Smooth muscle cell (in vitro differentiated cells): ENCODE results near the gene COA8. TPM values are rescaled to one million over a fixed set of nuclear protein-coding genes. Genes with fewer than 3 reads are reported as not detected.
A peak's percentile ranks its signal among the peaks of the same experiment; 100 is the strongest.

ENCODE experiments used
- DNase-seq: peaks from one replicate; lab custom pipeline; 2025; ENCODE audit not compliant: unreplicated experiment; lab: John Stamatoyannopoulos, UW
- H2AFZ ChIP-seq: fragments of 200-600 bp; sonication (generic); 2 replicates; pipeline ENCODE4 v1.6.0; 2016; ENCODE audit warnings: antibody characterized with exemption, low read depth, mild to moderate bottlenecking
- H3F3A ChIP-seq: fragments of 200-600 bp; sonication (generic); 2 replicates; pipeline ENCODE4 v1.6.0; 2017; ENCODE audit warnings: antibody characterized with exemption, low read depth
- H3K27ac ChIP-seq: fragments of 200-600 bp; sonication (generic); 2 replicates; pipeline ENCODE4 v1.5.1; 2016; ENCODE audit warnings: low read depth, mild to moderate bottlenecking
- H3K27me3 ChIP-seq: fragments of 200-600 bp; sonication (generic); 2 replicates; pipeline ENCODE4 v1.6.1; 2016; ENCODE audit warnings: low read depth, mild to moderate bottlenecking
- H3K36me3 ChIP-seq: fragments of 200-600 bp; sonication (generic); 2 replicates; pipeline ENCODE4 v1.5.1; 2016; ENCODE audit warnings: low read depth
- H3K4me1 ChIP-seq: fragments of 200-600 bp; sonication (generic); 2 replicates; pipeline ENCODE4 v1.5.1; 2016; ENCODE audit warnings: low read depth
- H3K4me2 ChIP-seq: fragments of 200-600 bp; sonication (generic); 2 replicates; pipeline ENCODE4 v1.6.0; 2016; ENCODE audit warnings: mild to moderate bottlenecking
- H3K4me3 ChIP-seq: fragments of 200-600 bp; sonication (generic); 2 replicates; pipeline ENCODE4 v1.5.1; 2016; ENCODE audit warnings: mild to moderate bottlenecking
- H3K79me2 ChIP-seq: fragments of 200-600 bp; sonication (generic); 2 replicates; pipeline ENCODE4 v1.6.0; 2016; ENCODE audit warnings: low read depth, mild to moderate bottlenecking
- H3K9ac ChIP-seq: fragments of 200-600 bp; sonication (generic); 2 replicates; pipeline ENCODE4 v1.6.0; 2016; ENCODE audit warnings: low read depth
- H3K9me3 ChIP-seq: fragments of 200-600 bp; sonication (generic); replicated peaks from 2 replicates; pipeline ENCODE4 v1.5.1; 2016; ENCODE audit warnings: low read depth
- H4K20me1 ChIP-seq: fragments of 200-600 bp; sonication (generic); 2 replicates; pipeline ENCODE4 v1.6.0; 2016; ENCODE audit warnings: low read depth
- WGBS: methylation state at CpG from one replicate; pipeline ENCODE4 v1.1.7; 2016; ENCODE audit warnings: low lambda C conversion rate; 5-methylcytosine and 5-hydroxymethylcytosine counted together
- polyA plus RNA-seq: library from polyadenylated mRNA; unstranded; fragments of >200 nt; fragmentation: Nextera tagmentation; extraction: Ambion mirVana; gene quantifications from 2 replicates; pipeline ENCODE4 v1.2.1, GENCODE V29; 2016
- total RNA-seq: library from RNA; depleted of rRNA; stranded (reverse); fragments of >200 nt; gene quantifications from 2 replicates; pipeline ENCODE4 v1.2.3, GENCODE V29; 2014
- TF ChIP-seq, protein P1 (sequence below): fragments of 200-600 bp; sonication (generic); IDR thresholded peaks from 2 replicates; pipeline ENCODE4 v1.5.1; 2017; ENCODE audit warnings: borderline replicate concordance, mild to moderate bottlenecking, antibody characterized with exemption; ENCODE audit not compliant: insufficient read depth, poor library complexity, severe bottlenecking

COA8 gene
- total and polyA plus RNA-seq, 2 experiments from 2014 or later, result 33.4 to 69.9 TPM

DNA sequence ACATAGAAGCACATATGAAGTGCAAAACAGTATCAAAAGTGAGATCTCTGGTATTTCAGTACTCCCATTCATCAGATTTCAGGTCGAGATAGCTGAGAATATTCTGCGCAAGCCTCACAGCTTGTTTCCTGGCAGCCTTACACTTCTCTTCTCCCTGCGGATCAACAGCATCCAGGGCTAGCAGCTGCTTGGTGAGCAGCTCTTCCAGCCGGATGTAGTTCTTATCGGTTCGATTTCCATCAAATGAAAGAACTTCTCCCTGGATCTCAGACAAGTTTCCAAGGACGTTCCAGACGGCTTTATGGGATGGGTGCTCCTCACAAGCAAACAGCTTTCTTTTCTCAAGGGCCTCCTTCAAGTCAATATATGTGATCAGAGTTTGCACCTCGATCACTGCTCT lies 3.0 kb upstream of the COA8 start:
- peaks cover 18% of the 10 kb centered on the region for H3F3A ChIP-seq
- TF ChIP-seq, protein P1, sequence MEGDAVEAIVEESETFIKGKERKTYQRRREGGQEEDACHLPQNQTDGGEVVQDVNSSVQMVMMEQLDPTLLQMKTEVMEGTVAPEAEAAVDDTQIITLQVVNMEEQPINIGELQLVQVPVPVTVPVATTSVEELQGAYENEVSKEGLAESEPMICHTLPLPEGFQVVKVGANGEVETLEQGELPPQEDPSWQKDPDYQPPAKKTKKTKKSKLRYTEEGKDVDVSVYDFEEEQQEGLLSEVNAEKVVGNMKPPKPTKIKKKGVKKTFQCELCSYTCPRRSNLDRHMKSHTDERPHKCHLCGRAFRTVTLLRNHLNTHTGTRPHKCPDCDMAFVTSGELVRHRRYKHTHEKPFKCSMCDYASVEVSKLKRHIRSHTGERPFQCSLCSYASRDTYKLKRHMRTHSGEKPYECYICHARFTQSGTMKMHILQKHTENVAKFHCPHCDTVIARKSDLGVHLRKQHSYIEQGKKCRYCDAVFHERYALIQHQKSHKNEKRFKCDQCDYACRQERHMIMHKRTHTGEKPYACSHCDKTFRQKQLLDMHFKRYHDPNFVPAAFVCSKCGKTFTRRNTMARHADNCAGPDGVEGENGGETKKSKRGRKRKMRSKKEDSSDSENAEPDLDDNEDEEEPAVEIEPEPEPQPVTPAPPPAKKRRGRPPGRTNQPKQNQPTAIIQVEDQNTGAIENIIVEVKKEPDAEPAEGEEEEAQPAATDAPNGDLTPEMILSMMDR, result no peak
- no peaks in the 10 kb centered on the region for H3K9me3 ChIP-seq
- H2AFZ ChIP-seq, result no peak overlapping the region
- 95% methylated on average over 9 of the region's 9 CpGs for WGBS
- DNase-seq, result no peak
- H4K20me1 ChIP-seq, result peaks cover 72% of the 10 kb centered on the region
- H3K79me2 ChIP-seq, result peaks cover 76% of the 10 kb centered on the region
- no peak overlapping the region for H3K4me3 ChIP-seq
- H3K27ac ChIP-seq, result no peak overlapping the region
- H3K4me1 ChIP-seq, result peaks cover 19% of the 10 kb centered on the region
- no peak overlapping the region for H3K4me2 ChIP-seq
- no peaks in the 10 kb centered on the region for H3K36me3 ChIP-seq
- no peak overlapping the region for H3K9ac ChIP-seq
- no peaks in the 10 kb centered on the region for H3K27me3 ChIP-seq

DNA sequence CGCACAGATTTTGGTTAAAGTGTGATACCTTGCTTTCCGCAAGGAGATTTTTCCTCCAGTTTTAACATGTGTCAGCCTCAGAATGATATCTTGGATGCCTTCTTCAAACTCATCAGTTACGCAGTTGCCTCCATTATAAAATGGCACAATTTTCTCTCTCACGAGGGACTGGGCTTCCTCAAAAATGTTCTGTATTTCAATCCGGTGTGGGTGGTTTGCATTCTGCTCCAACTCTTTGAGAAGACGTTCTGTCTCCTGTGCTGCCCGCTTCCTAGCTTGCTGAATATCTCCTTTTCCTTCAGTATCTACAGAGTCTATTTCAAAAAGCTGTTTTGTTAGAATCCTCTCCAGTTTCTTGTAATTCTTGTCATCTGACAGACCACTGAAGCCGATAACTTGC lies 2.1 kb upstream of the COA8 start:
- Histone ChIP-seq H3K9me3 (no peaks in the 10 kb centered on the region), H3K4me1 (peaks cover 19% of the 10 kb centered on the region), H3F3A (peaks cover 18% of the 10 kb centered on the region), H3K79me2 (peaks cover 85% of the 10 kb centered on the region), H4K20me1 (peaks cover 66% of the 10 kb centered on the region), H3K27ac (peak overlapping the region; percentile 97), H3K4me2 (peak overlapping the region; percentile 90), H3K4me3 (peak overlapping the region; percentile 82), H3K9ac (peak overlapping the region; percentile 94), H2AFZ (no peak overlapping the region), H3K36me3 (no peaks in the 10 kb centered on the region), H3K27me3 (no peaks in the 10 kb centered on the region)
- TF ChIP-seq, protein P1, result no peak
- WGBS, result 94% methylated on average over 8 of the region's 8 CpGs
- no peak for DNase-seq

DNA sequence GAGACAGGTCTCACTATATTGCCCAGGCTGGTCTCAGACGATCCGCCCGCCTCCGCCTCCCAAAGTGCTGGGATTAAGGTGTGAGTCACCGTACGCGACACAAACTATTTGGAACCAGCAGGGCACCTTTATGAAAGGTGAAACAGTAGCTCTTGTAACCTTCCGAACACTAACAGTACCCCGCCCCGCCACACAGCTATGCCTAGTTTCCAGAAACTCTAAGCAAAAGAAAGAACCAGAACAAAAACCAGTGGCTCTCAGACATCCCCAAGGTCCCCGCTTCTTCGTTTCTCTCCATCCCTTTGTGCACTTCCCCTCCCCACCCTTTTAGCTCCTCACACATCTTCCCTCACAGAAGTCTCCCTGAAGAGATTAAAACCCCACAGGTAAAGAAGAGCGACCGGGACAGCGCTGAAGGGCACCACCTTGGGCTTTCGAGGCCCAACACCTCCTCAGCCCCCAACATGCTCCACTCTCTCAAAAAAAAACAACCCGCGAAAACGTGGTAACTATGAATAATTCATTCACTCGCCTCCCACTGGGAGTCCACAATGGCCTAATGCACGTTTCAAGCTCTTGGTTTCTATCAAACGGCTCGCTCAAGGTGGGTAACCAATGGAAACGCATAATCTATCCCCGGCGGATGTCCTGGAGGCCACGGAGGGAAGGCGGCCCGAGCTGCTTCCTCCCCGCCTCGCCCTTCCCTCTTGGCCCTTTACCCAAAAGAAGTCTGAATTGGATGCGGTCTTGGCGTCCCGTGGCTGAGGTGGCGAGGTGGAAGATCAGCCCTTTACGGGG lies 1.2 kb upstream of the COA8 start:
- Histone ChIP-seq H3K4me3 (peak overlapping the region; percentile 82), H3K36me3 (no peaks in the 10 kb centered on the region), H3K27ac (peak overlapping the region; percentile 97), H3F3A (peaks cover 18% of the 10 kb centered on the region), H2AFZ (peak overlapping the region; percentile 89), H4K20me1 (peaks cover 67% of the 10 kb centered on the region), H3K79me2 (peaks cover 94% of the 10 kb centered on the region), H3K4me2 (peak overlapping the region; percentile 90), H3K9me3 (no peaks in the 10 kb centered on the region), H3K9ac (peak overlapping the region; percentile 94), H3K27me3 (no peaks in the 10 kb centered on the region), H3K4me1 (peaks cover 19% of the 10 kb centered on the region)
- WGBS, result 5% methylated on average over 36 of the region's 36 CpGs
- TF ChIP-seq, protein P1, result no peak
- no peak for DNase-seq

DNA sequence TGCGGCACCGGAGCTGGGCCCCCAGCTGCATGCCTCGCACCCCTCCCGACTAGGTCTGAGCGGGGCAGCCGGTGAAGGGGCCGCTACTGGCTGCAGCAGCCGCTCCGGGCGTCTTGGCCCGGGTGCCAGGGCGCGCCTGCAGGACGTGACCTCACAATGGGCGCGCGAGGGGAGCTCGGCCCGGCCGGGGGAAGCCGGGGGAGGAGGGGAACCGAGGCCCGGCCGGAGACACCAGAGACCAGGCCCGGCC lies 656 bp upstream of the COA8 start:
- TF ChIP-seq, protein P1, result no peak
- Histone ChIP-seq H3K27me3 (no peaks in the 10 kb centered on the region), H3K4me3 (peak overlapping the region; percentile 82), H3K36me3 (no peaks in the 10 kb centered on the region), H3K79me2 (peaks cover 94% of the 10 kb centered on the region), H3K4me2 (peak overlapping the region; percentile 90), H4K20me1 (peaks cover 67% of the 10 kb centered on the region), H3K9me3 (no peaks in the 10 kb centered on the region), H3K9ac (peak overlapping the region; percentile 94), H3F3A (peaks cover 17% of the 10 kb centered on the region), H3K27ac (peak overlapping the region; percentile 97), H2AFZ (peak overlapping the region; percentile 89), H3K4me1 (peaks cover 19% of the 10 kb centered on the region)
- 2% methylated on average over 22 of the region's 25 CpGs for WGBS
- no peak for DNase-seq
